Measurements from ENCODE around the gene ASAP3.
"Not testable (repeated sequence)": the region's sequence is repeated elsewhere in the genome, so short reads cannot be mapped to it uniquely, and the experiment has no call there.

Gene ASAP3

GRCh38 chr1:23393706-23394105 lies 90.3 kb downstream of the ASAP3 start:
- no peaks in the 10 kb centered on the region for H3K9me3 ChIP-seq (ENCODE audit: control insufficient read depth, low read length)
- H3K36me3 ChIP-seq (ENCODE audit: control insufficient read depth, insufficient read depth, low read length), result no peaks in the 10 kb centered on the region
- peaks cover 6% of the 10 kb centered on the region for H3K4me1 ChIP-seq (ENCODE audit: control insufficient read depth, insufficient read depth, low read length, poor library complexity, severe bottlenecking)
- H3K4me3 ChIP-seq (ENCODE audit: extremely low read depth, insufficient read depth, low read length, poor library complexity, severe bottlenecking), result no peak overlapping the region
- 94 to 98% methylated on average over 14 to 15 of the region's 15 CpGs for WGBS, 2 experiments (ENCODE audit: insufficient coverage in 2 of 2)
- H3K27ac ChIP-seq (ENCODE audit: low read depth, low read length, severe bottlenecking), result peak overlapping the region; percentile 53

GRCh38 chr1:23392125-23392855 lies 91.7 kb downstream of the ASAP3 start:
- Histone ChIP-seq H3K27ac (ENCODE audit: low read depth, low read length, severe bottlenecking) (no peak overlapping the region), H3K4me1 (ENCODE audit: control insufficient read depth, insufficient read depth, low read length, poor library complexity, severe bottlenecking) (peaks cover 6% of the 10 kb centered on the region), H3K4me3 (ENCODE audit: extremely low read depth, insufficient read depth, low read length, poor library complexity, severe bottlenecking) (no peak overlapping the region), H3K36me3 (ENCODE audit: control insufficient read depth, insufficient read depth, low read length) (no peaks in the 10 kb centered on the region), H3K9me3 (ENCODE audit: control insufficient read depth, low read length) (no peaks in the 10 kb centered on the region)
- 60 to 90% methylated on average over 1 of the region's 2 CpGs for WGBS, 2 experiments (ENCODE audit: insufficient coverage in 2 of 2)

GRCh38 chr1:23389837-23390321 lies 94.1 kb downstream of the ASAP3 start:
- Histone ChIP-seq H3K4me1 (ENCODE audit: control insufficient read depth, insufficient read depth, low read length, poor library complexity, severe bottlenecking) (peaks cover 15% of the 10 kb centered on the region), H3K36me3 (ENCODE audit: control insufficient read depth, insufficient read depth, low read length) (no peaks in the 10 kb centered on the region), H3K9me3 (ENCODE audit: control insufficient read depth, low read length) (no peaks in the 10 kb centered on the region), H3K27ac (ENCODE audit: low read depth, low read length, severe bottlenecking) (no peak overlapping the region), H3K4me3 (ENCODE audit: extremely low read depth, insufficient read depth, low read length, poor library complexity, severe bottlenecking) (no peak overlapping the region)
- WGBS, 2 experiments (ENCODE audit: insufficient coverage in 2 of 2), result 63 to 66% methylated on average over 7 to 9 of the region's 9 CpGs

- Histone ChIP-seq H3K36me3 (ENCODE audit: control insufficient read depth, insufficient read depth, low read length) (no peaks in the 10 kb centered on the region), H3K27ac (ENCODE audit: low read depth, low read length, severe bottlenecking) (no peak overlapping the region), H3K9me3 (ENCODE audit: control insufficient read depth, low read length) (peaks cover under 1% of the 10 kb centered on the region), H3K4me3 (ENCODE audit: extremely low read depth, insufficient read depth, low read length, poor library complexity, severe bottlenecking) (no peak overlapping the region), H3K4me1 (ENCODE audit: control insufficient read depth, insufficient read depth, low read length, poor library complexity, severe bottlenecking) (peaks cover 17% of the 10 kb centered on the region)
- WGBS, 2 experiments (ENCODE audit: insufficient coverage in 2 of 2), result 91 to 93% methylated on average over 8 of the region's 8 CpGs
Observed at GRCh38 chr1:23387494-23387893, 96.5 kb downstream of the ASAP3 start.

GRCh38 chr1:23385119-23385621 lies 98.8 kb downstream of the ASAP3 start:
- Histone ChIP-seq H3K36me3 (ENCODE audit: control insufficient read depth, insufficient read depth, low read length) (no peaks in the 10 kb centered on the region), H3K4me3 (ENCODE audit: extremely low read depth, insufficient read depth, low read length, poor library complexity, severe bottlenecking) (no peak overlapping the region), H3K4me1 (ENCODE audit: control insufficient read depth, insufficient read depth, low read length, poor library complexity, severe bottlenecking) (peaks cover 17% of the 10 kb centered on the region), H3K27ac (ENCODE audit: low read depth, low read length, severe bottlenecking) (peak overlapping the region; percentile 10), H3K9me3 (ENCODE audit: control insufficient read depth, low read length) (peaks cover 3% of the 10 kb centered on the region)
- 87 to 91% methylated on average over 13 to 14 of the region's 14 CpGs for WGBS, 2 experiments (ENCODE audit: insufficient coverage in 2 of 2)

GRCh38 chr1:23384312-23385058 lies 99.5 kb downstream of the ASAP3 start:
- no peaks in the 10 kb centered on the region for H3K36me3 ChIP-seq (ENCODE audit: control insufficient read depth, insufficient read depth, low read length)
- peaks cover 3% of the 10 kb centered on the region for H3K9me3 ChIP-seq (ENCODE audit: control insufficient read depth, low read length)
- WGBS, 2 experiments (ENCODE audit: insufficient coverage in 2 of 2), result 77 to 89% methylated on average over 7 to 10 of the region's 11 CpGs
- H3K27ac ChIP-seq (ENCODE audit: low read depth, low read length, severe bottlenecking), result peak overlapping the region; percentile 10
- peaks cover 17% of the 10 kb centered on the region for H3K4me1 ChIP-seq (ENCODE audit: control insufficient read depth, insufficient read depth, low read length, poor library complexity, severe bottlenecking)
- H3K4me3 ChIP-seq (ENCODE audit: extremely low read depth, insufficient read depth, low read length, poor library complexity, severe bottlenecking), result no peak overlapping the region

GRCh38 chr1:23383577-23384311 lies 100.2 kb downstream of the ASAP3 start:
- WGBS, 2 experiments (ENCODE audit: insufficient coverage in 2 of 2), result 86 to 89% methylated on average over 6 to 7 of the region's 8 CpGs
- H3K27ac ChIP-seq (ENCODE audit: low read depth, low read length, severe bottlenecking), result no peak overlapping the region
- H3K9me3 ChIP-seq (ENCODE audit: control insufficient read depth, low read length), result peaks cover 3% of the 10 kb centered on the region
- peaks cover 17% of the 10 kb centered on the region for H3K4me1 ChIP-seq (ENCODE audit: control insufficient read depth, insufficient read depth, low read length, poor library complexity, severe bottlenecking)
- H3K36me3 ChIP-seq (ENCODE audit: control insufficient read depth, insufficient read depth, low read length), result no peaks in the 10 kb centered on the region
- no peak overlapping the region for H3K4me3 ChIP-seq (ENCODE audit: extremely low read depth, insufficient read depth, low read length, poor library complexity, severe bottlenecking)

GRCh38 chr1:23381233-23381885 lies 102.6 kb downstream of the ASAP3 start:
- H3K36me3 ChIP-seq (ENCODE audit: control insufficient read depth, insufficient read depth, low read length), result no peaks in the 10 kb centered on the region
- WGBS, 2 experiments (ENCODE audit: insufficient coverage in 2 of 2), result 79 to 85% methylated on average over 3 of the region's 5 CpGs
- H3K4me3 ChIP-seq (ENCODE audit: extremely low read depth, insufficient read depth, low read length, poor library complexity, severe bottlenecking), result no peak overlapping the region
- H3K27ac ChIP-seq (ENCODE audit: low read depth, low read length, severe bottlenecking), result no peak overlapping the region
- peaks cover 25% of the 10 kb centered on the region for H3K4me1 ChIP-seq (ENCODE audit: control insufficient read depth, insufficient read depth, low read length, poor library complexity, severe bottlenecking)
- H3K9me3 ChIP-seq (ENCODE audit: control insufficient read depth, low read length), result peaks cover 3% of the 10 kb centered on the region

- no peak overlapping the region for H3K27ac ChIP-seq (ENCODE audit: low read depth, low read length, severe bottlenecking)
- 74 to 80% methylated on average over 3 to 4 of the region's 5 CpGs for WGBS, 2 experiments (ENCODE audit: insufficient coverage in 2 of 2)
Observed at GRCh38 chr1:23380719-23381118, 103.3 kb downstream of the ASAP3 start.

GRCh38 chr1:23380236-23380635 lies 103.7 kb downstream of the ASAP3 start:
- 55 to 59% methylated on average over 1 to 3 of the region's 4 CpGs for WGBS, 2 experiments (ENCODE audit: insufficient coverage in 2 of 2)
- H3K27ac ChIP-seq (ENCODE audit: low read depth, low read length, severe bottlenecking); H3K4me3 ChIP-seq (ENCODE audit: extremely low read depth, insufficient read depth, low read length, poor library complexity, severe bottlenecking); H3K9me3 ChIP-seq (ENCODE audit: control insufficient read depth, low read length); H3K36me3 ChIP-seq (ENCODE audit: control insufficient read depth, insufficient read depth, low read length): not testable (repeated sequence)
- peaks cover 17% of the 10 kb centered on the region for H3K4me1 ChIP-seq (ENCODE audit: control insufficient read depth, insufficient read depth, low read length, poor library complexity, severe bottlenecking)

More at GRCh38 chr1:23380719-23381118, 103.3 kb downstream of the ASAP3 start:
- peaks cover 22% of the 10 kb centered on the region for H3K4me1 ChIP-seq (ENCODE audit: control insufficient read depth, insufficient read depth, low read length, poor library complexity, severe bottlenecking)
- H3K9me3 ChIP-seq (ENCODE audit: control insufficient read depth, low read length), result peaks cover 3% of the 10 kb centered on the region
- H3K36me3 ChIP-seq (ENCODE audit: control insufficient read depth, insufficient read depth, low read length), result no peaks in the 10 kb centered on the region
- H3K4me3 ChIP-seq (ENCODE audit: extremely low read depth, insufficient read depth, low read length, poor library complexity, severe bottlenecking), result no peak overlapping the region

All from mesodermal cell (in vitro differentiated cells).